HEK293T (cell line): ENCODE data around the gene GCC2.
"Not testable (repeated sequence)": the region's sequence is repeated elsewhere in the genome, so short reads cannot be mapped to it uniquely, and the experiment has no call there.

ENCODE experiments used
- ARNT ChIP-seq: fragments of 450-650 bp; IDR thresholded peaks from 2 replicates; pipeline ENCODE4 v1.6.1; 2017; ENCODE audit warnings: mild to moderate bottlenecking
- BHLHE40 ChIP-seq: fragments of 450-650 bp; IDR thresholded peaks from 2 replicates; pipeline ENCODE4 v1.6.1; 2016; ENCODE audit warnings: mild to moderate bottlenecking, moderate library complexity, borderline replicate concordance
- ELF4 ChIP-seq: fragments of 450-650 bp; IDR thresholded peaks from 2 replicates; pipeline ENCODE4 v1.6.1; 2017; ENCODE audit warnings: antibody characterized with exemption
- FOXA1 ChIP-seq: fragments of 450-650 bp; IDR thresholded peaks from 2 replicates; pipeline ENCODE4 v1.6.1; 2016; ENCODE audit warnings: mild to moderate bottlenecking
- FOXK2 ChIP-seq: fragments of 450-650 bp; IDR thresholded peaks from 2 replicates; pipeline ENCODE4 v1.6.1; 2016; ENCODE audit warnings: mild to moderate bottlenecking
- HDGF ChIP-seq: fragments of 450-650 bp; IDR thresholded peaks from 2 replicates; pipeline ENCODE4 v1.6.1; 2017; ENCODE audit warnings: antibody characterized with exemption, borderline replicate concordance
- L3MBTL2 ChIP-seq: fragments of 450-650 bp; conservative IDR thresholded peaks from 2 replicates; pipeline ENCODE4 v1.6.1; 2016; ENCODE audit warnings: mild to moderate bottlenecking
- LEF1 ChIP-seq: fragments of 450-650 bp; IDR thresholded peaks from 2 replicates; pipeline ENCODE4 v1.6.1; 2017; ENCODE audit warnings: mild to moderate bottlenecking, borderline replicate concordance
- NFRKB ChIP-seq: fragments of 450-650 bp; IDR thresholded peaks from 2 replicates; pipeline ENCODE4 v1.6.1; 2016; ENCODE audit warnings: mild to moderate bottlenecking, moderate library complexity
- PKNOX1 ChIP-seq: fragments of 450-650 bp; IDR thresholded peaks from 2 replicates; pipeline ENCODE4 v1.6.1; 2016
- SP1 ChIP-seq: fragments of 450-650 bp; IDR thresholded peaks from 2 replicates; pipeline ENCODE4 v1.6.1; 2017
- TARDBP ChIP-seq: fragments of 450-650 bp; IDR thresholded peaks from 2 replicates; pipeline ENCODE4 v1.6.1; 2016

- TF ChIP-seq ARNT, FOXA1, PKNOX1, BHLHE40, NFRKB, FOXK2, LEF1, HDGF, TARDBP, SP1, ELF4, L3MBTL2: not testable (repeated sequence)
Observed at GRCh38 chr2:108496167-108496566, 47.2 kb downstream of the GCC2 start.
